GM10266 (cell line): ENCODE measurements around the gene ATP8A2.

ENCODE experiments used
- DNase-seq: peaks from one replicate; pipeline ENCODE4 v3.0.0; 2012; ENCODE audit errors: extremely low spot score
- TF ChIP-seq, protein P1 (sequence below): IDR thresholded peaks from 2 replicates; pipeline ENCODE4 v1.5.1; 2012; ENCODE audit warnings: mild to moderate bottlenecking, low read depth; ENCODE audit not compliant: control insufficient read depth, insufficient read depth; ENCODE audit errors: missing control alignments

The ATP8A2 gene

DNA sequence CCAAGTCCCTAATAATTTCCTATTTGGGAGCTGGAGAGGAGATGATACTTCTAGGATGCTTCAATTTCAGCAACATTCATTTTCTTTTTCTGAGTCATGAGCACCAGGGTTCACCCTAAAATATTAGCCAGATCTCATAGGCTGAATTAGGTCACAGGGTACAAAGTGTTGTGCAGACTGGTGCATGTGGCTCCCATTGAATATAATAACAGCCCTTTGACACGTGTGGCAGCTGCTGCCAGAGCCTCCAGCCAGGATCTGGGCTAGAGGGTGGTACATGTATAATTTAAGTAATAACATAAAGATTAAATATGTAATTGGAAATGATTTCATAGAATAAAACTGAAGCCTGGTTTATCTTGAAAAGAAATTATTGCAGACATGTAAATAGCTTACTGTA, 244.9 kb downstream of the ATP8A2 start:
- no peak for DNase-seq
- TF ChIP-seq, protein P1, sequence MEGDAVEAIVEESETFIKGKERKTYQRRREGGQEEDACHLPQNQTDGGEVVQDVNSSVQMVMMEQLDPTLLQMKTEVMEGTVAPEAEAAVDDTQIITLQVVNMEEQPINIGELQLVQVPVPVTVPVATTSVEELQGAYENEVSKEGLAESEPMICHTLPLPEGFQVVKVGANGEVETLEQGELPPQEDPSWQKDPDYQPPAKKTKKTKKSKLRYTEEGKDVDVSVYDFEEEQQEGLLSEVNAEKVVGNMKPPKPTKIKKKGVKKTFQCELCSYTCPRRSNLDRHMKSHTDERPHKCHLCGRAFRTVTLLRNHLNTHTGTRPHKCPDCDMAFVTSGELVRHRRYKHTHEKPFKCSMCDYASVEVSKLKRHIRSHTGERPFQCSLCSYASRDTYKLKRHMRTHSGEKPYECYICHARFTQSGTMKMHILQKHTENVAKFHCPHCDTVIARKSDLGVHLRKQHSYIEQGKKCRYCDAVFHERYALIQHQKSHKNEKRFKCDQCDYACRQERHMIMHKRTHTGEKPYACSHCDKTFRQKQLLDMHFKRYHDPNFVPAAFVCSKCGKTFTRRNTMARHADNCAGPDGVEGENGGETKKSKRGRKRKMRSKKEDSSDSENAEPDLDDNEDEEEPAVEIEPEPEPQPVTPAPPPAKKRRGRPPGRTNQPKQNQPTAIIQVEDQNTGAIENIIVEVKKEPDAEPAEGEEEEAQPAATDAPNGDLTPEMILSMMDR = no peak

DNA sequence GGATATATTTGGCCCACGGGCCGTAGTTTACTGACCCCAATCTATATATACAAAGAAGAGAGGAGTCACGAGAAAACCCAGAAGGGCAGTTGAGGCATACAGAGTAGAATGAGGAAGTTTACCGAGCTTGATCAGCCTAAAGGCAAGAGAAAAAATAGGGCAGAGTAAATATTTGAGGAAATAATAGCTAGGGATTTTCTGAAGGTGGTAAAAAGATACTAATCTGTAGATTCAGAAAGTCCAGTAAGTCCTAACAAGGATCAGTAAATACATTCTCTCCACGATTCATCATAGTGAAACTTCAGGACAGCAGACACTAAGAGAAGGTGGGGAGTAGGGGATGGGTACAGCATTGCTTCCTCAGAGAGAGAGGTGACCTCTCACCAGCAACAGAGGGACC, 248.1 kb downstream of the ATP8A2 start:
- TF ChIP-seq, protein P1 = no peak

DNA sequence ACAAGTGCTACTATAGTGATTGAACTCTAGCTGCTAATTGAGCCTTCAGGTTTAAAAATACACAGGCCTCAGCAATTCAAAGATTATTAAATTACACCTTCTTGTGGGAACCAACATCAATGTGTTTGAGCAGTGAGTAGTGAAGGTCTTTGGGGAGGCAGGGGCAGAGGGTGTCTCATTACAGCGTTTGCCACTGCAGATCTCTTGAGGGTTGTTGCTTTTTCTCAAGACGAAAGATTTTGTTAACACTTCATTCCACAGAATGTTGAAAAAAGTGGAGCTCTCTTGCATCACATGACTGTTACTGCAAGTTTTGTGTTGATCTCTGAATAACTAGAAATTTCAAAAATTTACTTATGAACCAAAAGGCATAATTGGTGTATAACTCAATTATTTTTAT, 253.6 kb downstream of the ATP8A2 start:
- no peak for DNase-seq

More for the DNA sequence above, 248.1 kb downstream of the ATP8A2 start:
- DNase-seq = no peak

DNA sequence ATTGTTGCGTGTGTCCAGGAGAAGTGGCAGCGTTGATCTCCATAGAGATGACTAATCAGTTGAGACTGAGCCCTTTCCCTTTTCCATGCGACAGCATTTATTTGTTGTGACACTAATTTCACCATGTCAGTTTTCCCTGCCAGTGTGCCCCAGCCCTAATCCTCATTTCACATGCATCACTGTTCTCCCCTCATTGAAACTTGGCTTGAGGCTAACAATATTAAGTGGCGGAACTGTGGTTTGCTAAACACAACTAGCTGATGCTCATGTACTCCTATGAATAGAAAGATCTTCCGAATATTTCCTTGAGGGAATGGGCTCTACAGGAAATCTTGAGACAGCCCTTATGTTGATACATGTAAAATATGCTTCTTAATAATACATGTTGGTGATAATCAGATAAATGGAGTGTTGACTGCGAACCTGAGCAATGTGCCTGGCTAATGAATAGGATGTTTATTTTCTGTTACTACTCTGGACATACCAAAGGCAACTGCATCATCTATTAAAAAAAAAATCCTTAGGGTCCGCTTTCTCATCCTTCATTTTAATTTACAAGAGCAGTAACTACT, 258.6 kb downstream of the ATP8A2 start:
- TF ChIP-seq, protein P1 = no peak

More for the DNA sequence above, 253.6 kb downstream of the ATP8A2 start:
- TF ChIP-seq, protein P1 = no peak

DNA sequence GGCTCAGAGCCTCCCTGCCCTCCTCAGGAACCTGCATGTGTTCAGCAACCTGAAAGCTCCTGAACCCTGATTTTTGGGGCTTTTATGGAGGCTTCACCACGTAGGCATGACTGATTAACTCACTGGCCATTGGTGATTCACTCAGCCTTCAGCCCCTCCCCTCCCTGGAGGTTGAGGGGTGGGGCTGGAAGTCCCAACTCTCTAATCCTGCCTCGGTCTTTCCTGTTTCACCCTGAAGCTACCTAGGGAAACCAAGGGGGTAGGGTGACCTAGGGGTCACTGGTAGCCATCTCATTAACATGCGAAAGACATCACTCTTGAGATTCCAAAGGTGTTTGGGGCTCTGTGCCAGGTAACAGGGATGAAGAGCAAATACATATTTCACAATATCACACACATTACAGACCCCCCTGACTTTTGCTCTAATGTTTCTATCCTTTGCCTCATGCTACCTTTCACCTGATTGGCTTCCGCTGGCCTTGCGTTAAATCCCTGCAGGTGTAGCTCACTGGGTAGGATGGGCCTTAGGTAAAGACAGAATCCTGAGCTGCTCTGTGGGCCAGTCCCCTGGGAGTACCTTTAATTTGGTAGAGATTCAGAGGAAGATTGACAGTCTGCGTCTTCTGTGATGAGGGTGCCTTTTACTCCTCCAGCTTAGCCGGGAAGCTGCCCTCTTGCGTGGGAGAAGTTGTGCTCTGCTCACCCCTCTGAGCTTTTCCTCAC, 260.6 kb downstream of the ATP8A2 start:
- TF ChIP-seq, protein P1 = no peak
- DNase-seq = no peak

More for the DNA sequence above, 258.6 kb downstream of the ATP8A2 start:
- no peak for DNase-seq

DNA sequence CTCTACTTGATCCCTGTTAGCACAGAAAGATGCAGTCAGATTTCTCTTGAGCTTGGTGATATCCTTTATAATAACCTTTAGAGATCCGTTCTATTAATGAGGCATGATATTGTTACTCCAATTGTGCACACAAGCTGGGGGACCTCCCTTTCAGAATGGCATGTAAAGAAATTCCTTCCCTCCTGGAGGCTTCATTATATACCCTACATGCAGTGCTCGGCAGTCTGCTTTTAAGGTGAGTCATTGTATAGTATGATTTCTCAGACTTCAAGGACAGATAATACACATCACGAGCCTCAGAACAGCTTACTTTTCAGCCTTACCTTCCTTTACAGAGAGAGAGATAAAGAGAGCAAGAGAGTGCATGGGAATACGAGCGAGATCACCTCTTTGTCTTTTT, 261.3 kb downstream of the ATP8A2 start:
- DNase-seq = no peak
- TF ChIP-seq, protein P1 = no peak

DNA sequence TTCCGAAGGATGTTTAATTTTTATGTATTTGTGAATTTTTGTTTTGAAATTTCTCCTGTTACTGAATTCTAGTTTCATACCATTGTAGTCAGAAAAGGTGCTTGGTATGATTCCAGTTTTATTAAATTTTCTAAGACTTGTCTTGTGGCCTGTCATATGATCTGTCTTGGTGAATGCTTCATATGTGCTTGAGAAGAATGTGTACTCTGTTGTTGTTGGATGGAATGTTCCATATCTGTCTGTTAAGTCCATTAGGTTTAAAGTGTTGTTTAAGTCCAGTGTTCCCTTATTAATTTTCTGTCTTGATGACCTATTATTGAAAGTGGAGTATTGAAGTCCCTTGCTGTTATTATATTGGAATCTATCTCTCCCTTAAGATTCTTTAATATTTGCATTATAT, 273.9 kb downstream of the ATP8A2 start:
- DNase-seq = no peak

More for the DNA sequence above, 273.9 kb downstream of the ATP8A2 start:
- TF ChIP-seq, protein P1 = no peak
